ENCODE measurements around the gene TTN.
A peak's percentile ranks its signal among the peaks of the same experiment; 100 is the strongest.

Gene TTN

DNA sequence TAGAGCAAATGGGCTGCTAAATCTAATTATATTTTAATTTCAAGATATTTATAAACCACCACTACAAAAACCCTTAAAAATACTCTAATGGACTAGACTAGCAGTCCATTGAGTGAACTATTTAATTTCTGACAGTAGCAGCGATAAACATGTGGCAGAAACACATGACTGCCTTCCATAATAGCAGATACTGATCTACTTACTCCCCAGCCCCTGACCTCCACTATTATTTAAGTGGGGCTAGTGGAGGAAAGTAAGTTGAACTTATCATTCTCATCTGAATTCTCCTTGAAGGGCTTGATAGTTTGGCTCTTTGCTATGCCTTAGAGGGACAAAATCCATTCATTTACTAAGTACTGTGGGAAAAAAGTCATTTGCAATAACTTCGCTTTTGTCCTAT lies 90.8 kb downstream of the TTN start:
- no peak for TF ChIP-seq JUND (IDR thresholded peaks at IDR 0.05; ENCODE audit: low read depth)
- in situ Hi-C loops (cut with HindIII; ENCODE audit: low pct_unique_long_range_greater_than_20kb, low sequenced_read_pairs): no loop called here
- DNase-seq (ENCODE audit: low read depth in 1 of 2, low spot score in 1 of 2): no peak

GRCh38 chr2:178715366-178715765 lies 91.9 kb downstream of the TTN start:
- in situ Hi-C loops (cut with HindIII; ENCODE audit: low pct_unique_long_range_greater_than_20kb, low sequenced_read_pairs): no loop called here
- no peak for DNase-seq (ENCODE audit: low read depth in 1 of 2, low spot score in 1 of 2)
- no peak for TF ChIP-seq JUND (IDR thresholded peaks at IDR 0.05; ENCODE audit: low read depth)

- in situ Hi-C loops (cut with HindIII; ENCODE audit: low pct_unique_long_range_greater_than_20kb, low sequenced_read_pairs): no loop called here
Observed at GRCh38 chr2:178707476-178707875, 99.7 kb downstream of the TTN start.

GRCh38 chr2:178704876-178705275 lies 102.3 kb downstream of the TTN start:
- no peak for TF ChIP-seq JUND (IDR thresholded peaks at IDR 0.05; ENCODE audit: low read depth)
- DNase-seq (ENCODE audit: low read depth in 1 of 2, low spot score in 1 of 2): no peak
- in situ Hi-C loops (cut with HindIII; ENCODE audit: low pct_unique_long_range_greater_than_20kb, low sequenced_read_pairs): no loop called here

More at GRCh38 chr2:178707476-178707875, 99.7 kb downstream of the TTN start:
- no peak for DNase-seq (ENCODE audit: low read depth in 1 of 2, low spot score in 1 of 2)
- TF ChIP-seq JUND (IDR thresholded peaks at IDR 0.05; ENCODE audit: low read depth): no peak

- no peak for DNase-seq (ENCODE audit: low read depth in 1 of 2, low spot score in 1 of 2)
- in situ Hi-C loops (cut with HindIII; ENCODE audit: low pct_unique_long_range_greater_than_20kb, low sequenced_read_pairs): no loop called here
- no peak for TF ChIP-seq JUND (IDR thresholded peaks at IDR 0.05; ENCODE audit: low read depth)
Observed at GRCh38 chr2:178702361-178702760, 104.9 kb downstream of the TTN start.

- in situ Hi-C loops (cut with HindIII; ENCODE audit: low pct_unique_long_range_greater_than_20kb, low sequenced_read_pairs): no loop called here
- peak in 1 of 2 experiments; percentile 9 for DNase-seq (ENCODE audit: low read depth in 1 of 2, low spot score in 1 of 2)
- no peak for TF ChIP-seq JUND (IDR thresholded peaks at IDR 0.05; ENCODE audit: low read depth)
Observed at GRCh38 chr2:178700922-178701342, 106.3 kb downstream of the TTN start.

- no peak for DNase-seq (ENCODE audit: low read depth in 1 of 2, low spot score in 1 of 2)
- in situ Hi-C loops (cut with HindIII; ENCODE audit: low pct_unique_long_range_greater_than_20kb, low sequenced_read_pairs): no loop called here
- TF ChIP-seq JUND (IDR thresholded peaks at IDR 0.05; ENCODE audit: low read depth): no peak
Observed at GRCh38 chr2:178700136-178700535, 107.1 kb downstream of the TTN start.

GRCh38 chr2:178692845-178693244 lies 114.4 kb downstream of the TTN start:
- DNase-seq (ENCODE audit: low read depth in 1 of 2, low spot score in 1 of 2): no peak
- no peak for TF ChIP-seq JUND (IDR thresholded peaks at IDR 0.05; ENCODE audit: low read depth)
- in situ Hi-C loops (cut with HindIII; ENCODE audit: low pct_unique_long_range_greater_than_20kb, low sequenced_read_pairs): no loop called here

DNA sequence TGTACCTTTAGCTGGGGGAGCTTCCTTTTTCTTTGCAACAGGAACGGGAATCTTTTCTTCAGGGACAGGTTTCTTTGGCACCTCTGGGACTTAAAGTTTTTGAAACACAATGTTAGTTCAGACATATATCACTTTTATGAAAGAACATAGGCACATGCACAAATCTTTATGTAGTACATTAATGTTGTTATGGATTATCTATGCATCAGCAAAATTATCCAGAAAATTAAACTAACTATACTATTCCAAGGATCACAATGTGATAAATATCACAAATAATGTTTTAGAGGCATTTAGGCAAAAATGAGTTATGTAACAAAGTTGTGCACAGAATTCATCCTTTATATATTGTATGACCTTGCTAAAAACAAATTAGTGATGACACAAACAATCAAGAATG lies 117.4 kb downstream of the TTN start:
- DNase-seq (ENCODE audit: low read depth in 1 of 2, low spot score in 1 of 2): no peak
- no peak for TF ChIP-seq JUND (IDR thresholded peaks at IDR 0.05; ENCODE audit: low read depth)
- in situ Hi-C loops (cut with HindIII; ENCODE audit: low pct_unique_long_range_greater_than_20kb, low sequenced_read_pairs): no loop called here

- no peak for TF ChIP-seq JUND (IDR thresholded peaks at IDR 0.05; ENCODE audit: low read depth)
- no peak for DNase-seq (ENCODE audit: low read depth in 1 of 2, low spot score in 1 of 2)
- in situ Hi-C loops (cut with HindIII; ENCODE audit: low pct_unique_long_range_greater_than_20kb, low sequenced_read_pairs): no loop called here
Observed at GRCh38 chr2:178683877-178684276, 123.3 kb downstream of the TTN start.

DNA sequence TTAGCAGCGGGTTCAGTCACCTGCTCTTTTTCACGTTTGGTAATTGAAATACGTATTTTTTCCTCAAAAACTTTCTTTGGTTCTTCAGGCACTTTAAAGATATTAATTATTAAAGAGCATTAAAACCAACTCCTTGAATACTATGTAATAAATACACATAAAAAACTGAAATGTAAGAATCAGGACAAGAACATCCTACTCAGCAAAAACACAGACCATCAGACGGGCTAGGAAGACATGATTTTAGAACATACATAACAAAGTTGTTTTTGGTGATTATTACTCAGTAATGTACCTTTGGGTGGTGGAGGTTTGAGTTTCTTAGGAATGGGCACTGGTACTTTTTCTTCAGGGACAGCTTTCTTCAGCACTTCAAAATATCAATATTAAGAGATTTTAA lies 126.1 kb downstream of the TTN start:
- in situ Hi-C loops (cut with HindIII; ENCODE audit: low pct_unique_long_range_greater_than_20kb, low sequenced_read_pairs): no loop called here
- DNase-seq (ENCODE audit: low read depth in 1 of 2, low spot score in 1 of 2): no peak
- no peak for TF ChIP-seq JUND (IDR thresholded peaks at IDR 0.05; ENCODE audit: low read depth)

- in situ Hi-C loops (cut with HindIII; ENCODE audit: low pct_unique_long_range_greater_than_20kb, low sequenced_read_pairs): no loop called here
- DNase-seq (ENCODE audit: low read depth in 1 of 2, low spot score in 1 of 2): no peak
- no peak for TF ChIP-seq JUND (IDR thresholded peaks at IDR 0.05; ENCODE audit: low read depth)
Observed at GRCh38 chr2:178679891-178680290, 127.3 kb downstream of the TTN start.

DNA sequence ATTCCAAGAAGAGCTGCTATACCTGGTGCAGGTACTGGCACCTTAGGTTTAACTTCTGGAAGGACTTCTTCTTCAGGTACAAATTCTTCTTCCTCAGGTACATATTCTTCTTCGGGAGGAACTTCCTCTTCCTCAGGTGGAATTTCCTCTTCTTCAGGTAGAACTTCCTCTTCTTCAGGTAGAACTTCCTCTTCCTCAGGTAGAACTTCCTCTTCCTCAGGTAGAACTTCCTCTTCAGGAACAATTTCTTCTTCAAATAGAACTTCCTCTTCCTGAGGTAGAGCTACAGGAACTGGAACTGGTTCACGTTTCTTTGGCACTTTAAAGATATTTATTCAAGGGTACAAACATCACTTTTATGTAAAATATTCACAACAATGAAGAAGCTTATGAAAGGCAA lies 129.6 kb downstream of the TTN start:
- in situ Hi-C loops (cut with HindIII; ENCODE audit: low pct_unique_long_range_greater_than_20kb, low sequenced_read_pairs): no loop called here
- DNase-seq (ENCODE audit: low read depth in 1 of 2, low spot score in 1 of 2): no peak
- no peak for TF ChIP-seq JUND (IDR thresholded peaks at IDR 0.05; ENCODE audit: low read depth)

DNA sequence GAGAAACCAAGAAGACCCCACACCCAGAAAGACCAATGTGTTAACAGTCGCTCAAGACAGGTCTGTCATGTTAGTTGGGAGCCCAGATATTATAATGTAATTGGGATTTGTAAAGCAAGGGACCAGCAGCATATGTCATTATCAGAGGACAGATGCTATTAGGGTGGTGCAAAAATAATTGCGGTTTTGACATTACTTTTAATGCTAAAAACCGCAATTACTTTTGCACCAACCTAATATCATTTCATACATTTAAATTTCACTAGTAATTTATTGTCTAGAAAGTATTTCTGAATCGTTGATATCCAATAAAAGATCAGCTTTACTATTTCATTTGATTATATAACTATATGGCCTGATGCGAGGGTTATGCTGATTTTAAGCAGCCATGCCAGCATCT lies 131.2 kb downstream of the TTN start:
- in situ Hi-C loops (cut with HindIII; ENCODE audit: low pct_unique_long_range_greater_than_20kb, low sequenced_read_pairs): no loop called here
- DNase-seq (ENCODE audit: low read depth in 1 of 2, low spot score in 1 of 2): no peak
- no peak for TF ChIP-seq JUND (IDR thresholded peaks at IDR 0.05; ENCODE audit: low read depth)
